LNCaP clone FGC (cell line): ENCODE data around the gene RBPJ.

ENCODE experiments used
- DNase-seq: peaks from one replicate; pipeline ENCODE4 v3.0.0-alpha.2; 2011; ENCODE audit warnings: low read depth
- H3K4me3 ChIP-seq: 2 replicates; pipeline ENCODE4 v1.5.1; 2011; ENCODE audit warnings: mild to moderate bottlenecking, low read depth, low read length, control low read depth
- CTCF ChIP-seq: IDR thresholded peaks from 2 replicates; pipeline ENCODE4 v1.5.1; 2012; ENCODE audit warnings: mild to moderate bottlenecking; ENCODE audit not compliant: control insufficient read depth, insufficient read depth; ENCODE audit errors: extremely low read depth

Gene RBPJ

GRCh38 chr4:26323821-26324220, 3.0 kb downstream of the RBPJ start:
- no peak for DNase-seq
- no peak overlapping the region for H3K4me3 ChIP-seq
- no peak for TF ChIP-seq CTCF

- DNase-seq, result no peak
- TF ChIP-seq CTCF, result peak; percentile 54
- H3K4me3 ChIP-seq, result no peak overlapping the region
Measured at GRCh38 chr4:26325191-26325590, 4.4 kb downstream of the RBPJ start.

GRCh38 chr4:26326791-26327190, 6.0 kb downstream of the RBPJ start:
- no peak overlapping the region for H3K4me3 ChIP-seq
- no peak for TF ChIP-seq CTCF
- no peak for DNase-seq

GRCh38 chr4:26330186-26330787, 9.5 kb downstream of the RBPJ start:
- H3K4me3 ChIP-seq, result no peak overlapping the region
- TF ChIP-seq CTCF, result peak; percentile 64
- peak; percentile 19 for DNase-seq

GRCh38 chr4:26330946-26331345, 10.1 kb downstream of the RBPJ start:
- no peak overlapping the region for H3K4me3 ChIP-seq
- DNase-seq, result no peak
- TF ChIP-seq CTCF, result no peak

GRCh38 chr4:26331380-26331950, 10.7 kb downstream of the RBPJ start:
- TF ChIP-seq CTCF, result no peak
- H3K4me3 ChIP-seq, result no peak overlapping the region
- DNase-seq, result no peak

- DNase-seq, result no peak
- TF ChIP-seq CTCF, result no peak
- no peak overlapping the region for H3K4me3 ChIP-seq
Measured at GRCh38 chr4:26334366-26334765, 13.6 kb downstream of the RBPJ start.
